ENCODE data around the gene ALDH6A1. TPM values are rescaled to one million over a fixed set of nuclear protein-coding genes. Genes with fewer than 3 reads are reported as not detected.

The ALDH6A1 gene
- total and polyA plus RNA-seq, 2 of the 13 experiments (the other 11 are each of a cell fraction or from before 2014, with no cell fraction given) = 26.9 to 49.9 TPM

DNA sequence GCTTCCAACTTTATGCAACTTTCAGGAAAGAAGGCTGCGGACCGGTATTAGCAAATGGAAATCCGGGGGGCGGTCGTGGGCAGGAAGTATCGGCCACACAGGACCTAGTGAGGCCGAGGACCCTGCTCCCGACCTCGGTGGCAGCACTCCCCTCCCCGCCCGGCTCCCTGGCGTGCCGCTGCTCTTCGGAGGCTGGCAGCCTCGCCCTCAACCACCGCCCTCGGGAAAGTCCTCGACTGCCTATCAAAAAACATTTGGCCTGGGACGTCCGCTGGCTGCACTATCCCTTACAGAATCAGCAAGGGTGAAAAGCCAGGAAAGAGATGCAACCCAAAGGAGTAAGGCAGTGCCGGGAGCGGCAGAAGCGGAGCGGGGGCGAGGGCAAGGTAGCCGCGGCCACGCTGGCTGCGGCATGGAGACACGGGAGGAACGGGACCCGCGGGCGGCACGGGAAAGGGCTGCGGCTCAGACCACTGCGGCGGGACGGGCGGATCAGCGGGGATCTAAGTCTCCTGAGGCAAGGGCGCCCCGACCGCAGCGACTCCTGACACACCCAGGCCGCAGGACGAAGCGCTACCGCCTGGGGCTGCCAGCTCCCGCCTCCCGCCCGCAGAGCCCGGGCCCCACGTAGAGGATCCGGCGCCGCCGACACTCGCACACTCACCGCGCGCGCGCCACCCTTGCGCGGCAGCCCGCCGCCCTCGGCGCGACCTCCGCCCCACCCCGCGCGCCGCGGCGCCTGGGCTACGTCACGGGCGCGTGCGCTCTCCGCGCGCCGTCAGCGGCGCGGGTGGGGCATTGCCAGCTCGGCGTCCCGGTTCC lies 65.5 kb downstream of the ALDH6A1 start, which contains the start of the genes BBOF1 and ENTPD5 (continued):
- no peak for TF ChIP-seq BCLAF1 (IDR thresholded peaks at IDR 0.05)
- no peak for TF ChIP-seq CSRNP2 (CRISPR knock-in tag; conservative IDR thresholded peaks at IDR 0.05; ENCODE audit: low read depth)
- TF ChIP-seq, protein P1, sequence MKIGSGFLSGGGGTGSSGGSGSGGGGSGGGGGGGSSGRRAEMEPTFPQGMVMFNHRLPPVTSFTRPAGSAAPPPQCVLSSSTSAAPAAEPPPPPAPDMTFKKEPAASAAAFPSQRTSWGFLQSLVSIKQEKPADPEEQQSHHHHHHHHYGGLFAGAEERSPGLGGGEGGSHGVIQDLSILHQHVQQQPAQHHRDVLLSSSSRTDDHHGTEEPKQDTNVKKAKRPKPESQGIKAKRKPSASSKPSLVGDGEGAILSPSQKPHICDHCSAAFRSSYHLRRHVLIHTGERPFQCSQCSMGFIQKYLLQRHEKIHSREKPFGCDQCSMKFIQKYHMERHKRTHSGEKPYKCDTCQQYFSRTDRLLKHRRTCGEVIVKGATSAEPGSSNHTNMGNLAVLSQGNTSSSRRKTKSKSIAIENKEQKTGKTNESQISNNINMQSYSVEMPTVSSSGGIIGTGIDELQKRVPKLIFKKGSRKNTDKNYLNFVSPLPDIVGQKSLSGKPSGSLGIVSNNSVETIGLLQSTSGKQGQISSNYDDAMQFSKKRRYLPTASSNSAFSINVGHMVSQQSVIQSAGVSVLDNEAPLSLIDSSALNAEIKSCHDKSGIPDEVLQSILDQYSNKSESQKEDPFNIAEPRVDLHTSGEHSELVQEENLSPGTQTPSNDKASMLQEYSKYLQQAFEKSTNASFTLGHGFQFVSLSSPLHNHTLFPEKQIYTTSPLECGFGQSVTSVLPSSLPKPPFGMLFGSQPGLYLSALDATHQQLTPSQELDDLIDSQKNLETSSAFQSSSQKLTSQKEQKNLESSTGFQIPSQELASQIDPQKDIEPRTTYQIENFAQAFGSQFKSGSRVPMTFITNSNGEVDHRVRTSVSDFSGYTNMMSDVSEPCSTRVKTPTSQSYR (CRISPR knock-in tag; IDR thresholded peaks at IDR 0.05; ENCODE audit: borderline replicate concordance) = no peak
- TF ChIP-seq ZNF761 (CRISPR knock-in tag; conservative IDR thresholded peaks at IDR 0.05) = peak; percentile 53; the same call in 1 of the 2 replicates
- TF ChIP-seq ZNF234 (CRISPR knock-in tag; conservative IDR thresholded peaks at IDR 0.05) = 0 out of 2 replicates have a peak, but pooled peaks have one; percentile 69
- TF ChIP-seq ZNF747 (CRISPR knock-in tag; IDR thresholded peaks at IDR 0.05; ENCODE audit: borderline replicate concordance) = peak; percentile 11; the same call in 1 of the 2 replicates
- no peak; the same call in 1 of the 2 replicates for TF ChIP-seq RFX1 (IDR thresholded peaks at IDR 0.05)
- TF ChIP-seq ZNF362 (CRISPR knock-in tag; IDR thresholded peaks at IDR 0.05; ENCODE audit: borderline replicate concordance) = peak; percentile 40; the same call in 1 of the 2 replicates
- no peak for TF ChIP-seq ZZZ3 (CRISPR knock-in tag; IDR thresholded peaks at IDR 0.05; ENCODE audit: borderline replicate concordance)
- no peak for TF ChIP-seq EZH2 (conservative IDR thresholded peaks at IDR 0.05; ENCODE audit: low read depth, low read length)
- no peak for TF ChIP-seq ONECUT2 (CRISPR knock-in tag; IDR thresholded peaks at IDR 0.05)
- no peak for TF ChIP-seq ZNF180 (CRISPR knock-in tag; IDR thresholded peaks at IDR 0.05; ENCODE audit: borderline replicate concordance, low read depth)
- TF ChIP-seq ZFX (CRISPR knock-in tag; IDR thresholded peaks at IDR 0.05; ENCODE audit: low read depth) = peak; percentile 82
- no peak for TF ChIP-seq REXO4 (CRISPR knock-in tag; IDR thresholded peaks at IDR 0.05; ENCODE audit: borderline replicate concordance)
- peak; percentile 75; the same call in 1 of the 2 replicates for TF ChIP-seq ZNF691 (CRISPR knock-in tag; IDR thresholded peaks at IDR 0.05; ENCODE audit: borderline replicate concordance, low read depth)
- no peak for TF ChIP-seq NR2F6 (IDR thresholded peaks at IDR 0.05)
- TF ChIP-seq NR2F6 (CRISPR knock-in tag; IDR thresholded peaks at IDR 0.05) = 0 out of 2 replicates have a peak, but pooled peaks have one; percentile 6
- no peak; the same call in 1 of the 2 replicates for TF ChIP-seq ZNF792 (CRISPR knock-in tag; IDR thresholded peaks at IDR 0.05)
- no peak for TF ChIP-seq ZNF484 (CRISPR knock-in tag; IDR thresholded peaks at IDR 0.05; ENCODE audit: borderline replicate concordance, low read depth)
- 0 out of 2 replicates have a peak, but pooled peaks have one; percentile 69 for TF ChIP-seq PAX8 (CRISPR knock-in tag; IDR thresholded peaks at IDR 0.05; ENCODE audit: borderline replicate concordance)

All from HepG2 (cell line).